Measurements from ENCODE around the gene KIF16B.

- no peak for TF ChIP-seq TCF7L2 (IDR thresholded peaks at IDR 0.05; ENCODE audit: low read depth, low read length)
- TF ChIP-seq, protein P1, sequence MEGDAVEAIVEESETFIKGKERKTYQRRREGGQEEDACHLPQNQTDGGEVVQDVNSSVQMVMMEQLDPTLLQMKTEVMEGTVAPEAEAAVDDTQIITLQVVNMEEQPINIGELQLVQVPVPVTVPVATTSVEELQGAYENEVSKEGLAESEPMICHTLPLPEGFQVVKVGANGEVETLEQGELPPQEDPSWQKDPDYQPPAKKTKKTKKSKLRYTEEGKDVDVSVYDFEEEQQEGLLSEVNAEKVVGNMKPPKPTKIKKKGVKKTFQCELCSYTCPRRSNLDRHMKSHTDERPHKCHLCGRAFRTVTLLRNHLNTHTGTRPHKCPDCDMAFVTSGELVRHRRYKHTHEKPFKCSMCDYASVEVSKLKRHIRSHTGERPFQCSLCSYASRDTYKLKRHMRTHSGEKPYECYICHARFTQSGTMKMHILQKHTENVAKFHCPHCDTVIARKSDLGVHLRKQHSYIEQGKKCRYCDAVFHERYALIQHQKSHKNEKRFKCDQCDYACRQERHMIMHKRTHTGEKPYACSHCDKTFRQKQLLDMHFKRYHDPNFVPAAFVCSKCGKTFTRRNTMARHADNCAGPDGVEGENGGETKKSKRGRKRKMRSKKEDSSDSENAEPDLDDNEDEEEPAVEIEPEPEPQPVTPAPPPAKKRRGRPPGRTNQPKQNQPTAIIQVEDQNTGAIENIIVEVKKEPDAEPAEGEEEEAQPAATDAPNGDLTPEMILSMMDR (IDR thresholded peaks at IDR 0.05), result no peak
- no peak for TF ChIP-seq POLR2AphosphoS5 (IDR thresholded peaks at IDR 0.05; ENCODE audit: low read depth, low read length)
- TF ChIP-seq REST (IDR thresholded peaks at IDR 0.05; ENCODE audit: insufficient read depth in 1 of 2, low read depth in 2 of 2, low read length in 1 of 2), result no peak
Measured at GRCh38 chr20:16615199-16615598, 42.0 kb upstream of the KIF16B start.
